WERI-Rb-1 (cell line): ENCODE data around the gene ACADM.

ENCODE experiments used
- DNase-seq: peaks from one replicate; pipeline ENCODE4 v3.0.0-alpha.2; 2020
- H3K27ac ChIP-seq: fragments of 250-450 bp; sonication (Bioruptor Pico); 2 replicates; pipeline ENCODE4 v1.5.1; 2020; ENCODE audit warnings: mild to moderate bottlenecking, moderate library complexity
- H3K27me3 ChIP-seq: fragments of 250-450 bp; sonication (Bioruptor Pico); 2 replicates; pipeline ENCODE4 v1.5.1; 2021; ENCODE audit warnings: mild to moderate bottlenecking, low read depth, moderate library complexity; ENCODE audit not compliant: insufficient read depth, severe bottlenecking
- H3K36me3 ChIP-seq: fragments of 250-450 bp; sonication (Bioruptor Pico); 2 replicates; pipeline ENCODE4 v1.5.1; 2020; ENCODE audit warnings: mild to moderate bottlenecking, moderate library complexity
- H3K4me3 ChIP-seq: 2 replicates; pipeline ENCODE4 v1.5.1; 2011; ENCODE audit warnings: low read depth, mild to moderate bottlenecking, control low read depth, low read length
- H3K9me3 ChIP-seq: fragments of 250-450 bp; sonication (Bioruptor Pico); 2 replicates; pipeline ENCODE4 v1.5.1; 2021; ENCODE audit warnings: mild to moderate bottlenecking, moderate library complexity; ENCODE audit not compliant: severe bottlenecking
- CTCF ChIP-seq: IDR thresholded peaks from 2 replicates; pipeline ENCODE4 v1.5.1; 2011; ENCODE audit warnings: low read depth, mild to moderate bottlenecking, control low read depth, inconsistent platforms, low read length

The ACADM gene

GRCh38 chr1:75785320-75785982 is 60.9 kb downstream of the ACADM start:
- Histone ChIP-seq H3K4me3 (peak overlapping the region; percentile 91), H3K36me3 (peaks cover 35% of the 10 kb centered on the region), H3K9me3 (no peaks in the 10 kb centered on the region), H3K27me3 (no peaks in the 10 kb centered on the region), H3K27ac (peak overlapping the region; percentile 81)
- no peak for TF ChIP-seq CTCF
- no peak for DNase-seq

- DNase-seq = peak; percentile 96
- H3K36me3 ChIP-seq = peaks cover 42% of the 10 kb centered on the region
- no peak for TF ChIP-seq CTCF
- H3K9me3 ChIP-seq = no peaks in the 10 kb centered on the region
- H3K27me3 ChIP-seq = no peaks in the 10 kb centered on the region
- peak within 1 kb of the TSS; percentile 81 for H3K27ac ChIP-seq
- H3K4me3 ChIP-seq = peak within 1 kb of the TSS; percentile 91
Measured at GRCh38 chr1:75785983-75786853, 61.7 kb downstream of the ACADM start, which contains the start of gene RABGGTB. TSS of gene RABGGTB (plus strand) at chr1:75786256. CDS start at chr1:75786272, 16 bp downstream.

- TF ChIP-seq CTCF = no peak
- Histone ChIP-seq H3K9me3 (no peaks in the 10 kb centered on the region), H3K27me3 (no peaks in the 10 kb centered on the region), H3K4me3 (peak overlapping the region; percentile 91), H3K27ac (peak overlapping the region; percentile 81; the same call in 1 of the 2 replicates), H3K36me3 (peaks cover 50% of the 10 kb centered on the region)
- DNase-seq = no peak
Measured at GRCh38 chr1:75786901-75787493, 62.5 kb downstream of the ACADM start.

- no peak for DNase-seq
- no peak for TF ChIP-seq CTCF
- H3K36me3 ChIP-seq = peaks cover 55% of the 10 kb centered on the region
- no peak overlapping the region for H3K27ac ChIP-seq
- no peaks in the 10 kb centered on the region for H3K27me3 ChIP-seq
- H3K4me3 ChIP-seq = peak overlapping the region; percentile 91
- H3K9me3 ChIP-seq = no peaks in the 10 kb centered on the region
Measured at GRCh38 chr1:75787524-75787923, 63.0 kb downstream of the ACADM start.

GRCh38 chr1:75789988-75790387 is 65.5 kb downstream of the ACADM start:
- TF ChIP-seq CTCF = no peak
- no peak overlapping the region for H3K4me3 ChIP-seq
- H3K36me3 ChIP-seq = peaks cover 80% of the 10 kb centered on the region
- H3K9me3 ChIP-seq = no peaks in the 10 kb centered on the region
- no peak for DNase-seq
- H3K27me3 ChIP-seq = no peaks in the 10 kb centered on the region
- no peak overlapping the region for H3K27ac ChIP-seq
